ENCODE data around the gene TPPP2.
A peak's percentile ranks its signal among the peaks of the same experiment; 100 is the strongest.

Gene TPPP2

DNA sequence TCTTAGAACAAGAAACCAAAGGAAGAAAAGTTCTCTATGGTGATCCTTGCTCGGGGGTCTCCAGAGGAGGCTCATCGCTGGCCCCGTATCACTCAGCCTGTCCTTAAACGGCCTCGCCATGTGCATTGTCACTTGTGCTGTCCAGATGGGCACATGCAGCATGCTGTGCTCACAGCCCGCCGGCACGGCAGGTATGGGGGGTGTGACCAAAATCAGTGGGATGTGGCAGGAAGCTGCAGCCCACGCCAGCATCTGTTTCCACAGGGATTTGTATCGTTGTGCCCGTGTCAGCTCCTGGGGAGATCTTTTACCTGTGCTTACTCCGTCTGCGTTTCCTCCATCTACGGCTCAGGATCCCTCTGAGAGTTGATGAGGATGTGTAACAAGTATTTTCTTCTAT is 33.5 kb upstream of the TPPP2 start:
- H3K23ac ChIP-seq (ENCODE audit: low read length in 2 of 2) = no peak overlapping the region
- no peak overlapping the region for H3K9ac ChIP-seq (ENCODE audit: low read length)
- H3K4me2 ChIP-seq (ENCODE audit: low read length, poor library complexity, severe bottlenecking) = no peak overlapping the region
- no peak overlapping the region for H2AK5ac ChIP-seq (ENCODE audit: low read length, severe bottlenecking)
- H3K14ac ChIP-seq (ENCODE audit: low read length in 2 of 2) = no peak overlapping the region
- H3K27me3 ChIP-seq (ENCODE audit: control insufficient read depth in 1 of 2, insufficient read depth in 1 of 2, low read length in 2 of 2) = no peaks in the 10 kb centered on the region
- H3K4me3 ChIP-seq (ENCODE audit: insufficient read depth in 1 of 2, low read depth in 1 of 2, low read length in 2 of 2) = no peak overlapping the region
- peaks cover 9% of the 10 kb centered on the region for H3K79me1 ChIP-seq (replicated peaks; ENCODE audit: low read length, poor library complexity, severe bottlenecking)
- H4K91ac ChIP-seq (ENCODE audit: low read length) = no peak overlapping the region
- 97% methylated on average over 14 of the region's 14 CpGs for WGBS
- H2BK12ac ChIP-seq (ENCODE audit: low read length in 2 of 2) = no peak overlapping the region
- no peaks in the 10 kb centered on the region for H3K9me3 ChIP-seq (ENCODE audit: control insufficient read depth, low read length)
- no peak overlapping the region for H2BK15ac ChIP-seq (ENCODE audit: low read depth, poor library complexity, severe bottlenecking)
- H2AFZ ChIP-seq (ENCODE audit: low read depth, low read length) = no peak overlapping the region
- no peak overlapping the region for H2BK5ac ChIP-seq (ENCODE audit: low read depth, low read length, poor library complexity, severe bottlenecking)
- H3K18ac ChIP-seq (ENCODE audit: low read depth in 1 of 2, low read length in 2 of 2) = no peak overlapping the region
- H2BK120ac ChIP-seq (ENCODE audit: low read depth, low read length) = no peak overlapping the region
- peaks cover 8% of the 10 kb centered on the region for H3K4me1 ChIP-seq (ENCODE audit: control insufficient read depth, insufficient read depth, low read depth, low read length)
- H3K27ac ChIP-seq (ENCODE audit: low read length, poor library complexity, severe bottlenecking) = no peak overlapping the region
- DNase-seq = no peak
- peak overlapping the region; percentile 19 for H4K8ac ChIP-seq (ENCODE audit: low read length)
- peaks cover 26 to 62% of the 10 kb centered on the region in 2 experiments for H3K36me3 ChIP-seq (ENCODE audit: control insufficient read depth in 1 of 2, insufficient read depth in 2 of 2, low read depth in 1 of 2, low read length in 2 of 2)
- H3K4ac ChIP-seq (ENCODE audit: low read depth in 1 of 2, low read length in 2 of 2) = no peak overlapping the region

DNA sequence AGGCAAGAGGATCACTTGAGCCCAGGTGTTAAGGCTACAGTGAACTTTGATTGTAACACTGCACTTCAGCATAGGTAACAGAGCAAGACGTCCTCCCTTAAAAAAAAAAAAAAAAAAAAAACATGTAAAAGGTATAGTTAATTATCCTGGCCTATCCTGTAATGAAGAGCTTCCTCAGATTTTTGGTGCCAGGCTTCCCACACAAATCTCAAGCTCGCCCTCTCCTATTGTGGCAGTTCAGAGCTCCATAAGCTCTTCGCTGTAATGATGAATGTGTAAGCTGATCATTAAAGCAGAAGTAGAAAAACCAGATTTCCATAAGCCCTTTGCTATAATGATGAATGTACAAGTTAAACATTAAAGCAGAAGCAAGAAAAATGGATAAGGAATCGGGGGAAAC is 32.9 kb upstream of the TPPP2 start:
- Histone ChIP-seq H3K79me1 (replicated peaks; ENCODE audit: low read length, poor library complexity, severe bottlenecking) (peaks cover 7% of the 10 kb centered on the region), H3K4me1 (ENCODE audit: control insufficient read depth, insufficient read depth, low read depth, low read length) (peaks cover 8% of the 10 kb centered on the region), H3K14ac (ENCODE audit: low read length in 2 of 2) (no peak overlapping the region), H3K18ac (ENCODE audit: low read depth in 1 of 2, low read length in 2 of 2) (no peak overlapping the region), H3K4me3 (ENCODE audit: insufficient read depth in 1 of 2, low read depth in 1 of 2, low read length in 2 of 2) (no peak overlapping the region), H3K36me3 (ENCODE audit: control insufficient read depth in 1 of 2, insufficient read depth in 2 of 2, low read depth in 1 of 2, low read length in 2 of 2) (peaks cover 26 to 56% of the 10 kb centered on the region in 2 experiments), H2AK5ac (ENCODE audit: low read length, severe bottlenecking) (no peak overlapping the region), H2BK5ac (ENCODE audit: low read depth, low read length, poor library complexity, severe bottlenecking) (no peak overlapping the region), H4K91ac (ENCODE audit: low read length) (no peak overlapping the region), H2AFZ (ENCODE audit: low read depth, low read length) (no peak overlapping the region), H2BK12ac (ENCODE audit: low read length in 2 of 2) (no peak overlapping the region), H3K9me3 (ENCODE audit: control insufficient read depth, low read length) (no peaks in the 10 kb centered on the region), H2BK15ac (ENCODE audit: low read depth, poor library complexity, severe bottlenecking) (no peak overlapping the region), H3K9ac (ENCODE audit: low read length) (no peak overlapping the region), H3K27me3 (ENCODE audit: control insufficient read depth in 1 of 2, insufficient read depth in 1 of 2, low read length in 2 of 2) (no peaks in the 10 kb centered on the region), H3K23ac (ENCODE audit: low read length in 2 of 2) (no peak overlapping the region), H3K4ac (ENCODE audit: low read depth in 1 of 2, low read length in 2 of 2) (no peak overlapping the region), H4K8ac (ENCODE audit: low read length) (no peak overlapping the region), H3K4me2 (ENCODE audit: low read length, poor library complexity, severe bottlenecking) (no peak overlapping the region), H2BK120ac (ENCODE audit: low read depth, low read length) (no peak overlapping the region), H3K27ac (ENCODE audit: low read length, poor library complexity, severe bottlenecking) (no peak overlapping the region)
- no peak for DNase-seq
- 100% methylated on average over 2 of the region's 4 CpGs for WGBS

DNA sequence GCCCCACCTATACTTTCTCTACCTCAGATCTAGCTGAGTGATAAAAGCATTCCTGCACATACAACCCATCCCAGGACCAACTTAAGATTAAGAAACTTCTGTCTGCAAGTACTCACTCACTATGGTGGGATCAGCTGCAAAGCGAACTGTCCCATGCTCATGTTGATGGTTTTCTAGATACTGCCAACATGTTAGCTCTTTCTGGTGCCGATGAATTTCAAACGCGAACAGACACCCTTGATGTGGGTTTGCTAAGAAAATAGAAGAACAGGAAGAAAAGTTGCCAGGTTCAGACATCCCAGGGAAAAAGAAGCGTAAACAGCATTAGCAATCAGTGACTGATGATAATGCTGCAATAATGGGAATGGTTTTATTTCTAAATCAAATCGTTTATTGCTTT is 32.5 kb upstream of the TPPP2 start:
- Histone ChIP-seq H3K14ac (ENCODE audit: low read length in 2 of 2) (no peak overlapping the region), H2BK12ac (ENCODE audit: low read length in 2 of 2) (no peak overlapping the region), H3K36me3 (ENCODE audit: control insufficient read depth in 1 of 2, insufficient read depth in 2 of 2, low read depth in 1 of 2, low read length in 2 of 2) (peaks cover 24 to 51% of the 10 kb centered on the region in 2 experiments), H3K27me3 (ENCODE audit: control insufficient read depth in 1 of 2, insufficient read depth in 1 of 2, low read length in 2 of 2) (no peaks in the 10 kb centered on the region), H3K4ac (ENCODE audit: low read depth in 1 of 2, low read length in 2 of 2) (no peak overlapping the region), H3K4me2 (ENCODE audit: low read length, poor library complexity, severe bottlenecking) (no peak overlapping the region), H3K18ac (ENCODE audit: low read depth in 1 of 2, low read length in 2 of 2) (no peak overlapping the region), H2BK15ac (ENCODE audit: low read depth, poor library complexity, severe bottlenecking) (no peak overlapping the region), H3K23ac (ENCODE audit: low read length in 2 of 2) (no peak overlapping the region), H2AK5ac (ENCODE audit: low read length, severe bottlenecking) (no peak overlapping the region), H2BK120ac (ENCODE audit: low read depth, low read length) (no peak overlapping the region), H4K8ac (ENCODE audit: low read length) (no peak overlapping the region), H3K4me3 (ENCODE audit: insufficient read depth in 1 of 2, low read depth in 1 of 2, low read length in 2 of 2) (no peak overlapping the region), H4K91ac (ENCODE audit: low read length) (no peak overlapping the region), H3K9me3 (ENCODE audit: control insufficient read depth, low read length) (no peaks in the 10 kb centered on the region), H3K79me1 (replicated peaks; ENCODE audit: low read length, poor library complexity, severe bottlenecking) (peaks cover 4% of the 10 kb centered on the region), H3K9ac (ENCODE audit: low read length) (no peak overlapping the region), H3K27ac (ENCODE audit: low read length, poor library complexity, severe bottlenecking) (no peak overlapping the region), H2BK5ac (ENCODE audit: low read depth, low read length, poor library complexity, severe bottlenecking) (no peak overlapping the region), H3K4me1 (ENCODE audit: control insufficient read depth, insufficient read depth, low read depth, low read length) (peaks cover 8% of the 10 kb centered on the region), H2AFZ (ENCODE audit: low read depth, low read length) (no peak overlapping the region)
- no peak for DNase-seq
- 94% methylated on average over 4 of the region's 6 CpGs for WGBS

DNA sequence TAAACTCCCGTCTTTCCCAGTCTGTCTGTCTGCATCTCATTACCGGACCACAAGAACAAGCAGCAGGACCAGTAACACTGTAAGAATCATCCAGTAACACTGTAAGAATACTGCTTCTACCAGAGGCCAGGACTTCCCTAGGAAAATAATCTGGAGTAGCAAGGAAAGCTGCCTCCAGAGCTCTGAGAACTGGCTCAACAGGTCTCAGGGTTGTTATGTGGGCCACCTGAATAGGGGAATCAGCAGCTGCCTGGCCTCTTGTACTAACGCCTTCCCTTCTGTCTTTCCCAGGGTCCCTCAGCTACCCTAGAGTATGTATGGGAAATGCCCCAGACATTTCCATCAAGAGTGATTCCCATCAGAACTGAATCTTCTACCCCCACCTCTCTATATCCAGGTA is 31.9 kb upstream of the TPPP2 start:
- no peak overlapping the region for H3K23ac ChIP-seq (ENCODE audit: low read length in 2 of 2)
- H3K4me2 ChIP-seq (ENCODE audit: low read length, poor library complexity, severe bottlenecking) = no peak overlapping the region
- H3K18ac ChIP-seq (ENCODE audit: low read depth in 1 of 2, low read length in 2 of 2) = no peak overlapping the region
- H2AK5ac ChIP-seq (ENCODE audit: low read length, severe bottlenecking) = no peak overlapping the region
- no peak overlapping the region for H2BK12ac ChIP-seq (ENCODE audit: low read length in 2 of 2)
- no peak overlapping the region for H2BK15ac ChIP-seq (ENCODE audit: low read depth, poor library complexity, severe bottlenecking)
- H3K36me3 ChIP-seq (ENCODE audit: control insufficient read depth in 1 of 2, insufficient read depth in 2 of 2, low read depth in 1 of 2, low read length in 2 of 2) = peaks cover 22 to 45% of the 10 kb centered on the region in 2 experiments
- no peak overlapping the region for H3K14ac ChIP-seq (ENCODE audit: low read length in 2 of 2)
- no peak overlapping the region for H3K4ac ChIP-seq (ENCODE audit: low read depth in 1 of 2, low read length in 2 of 2)
- no peak overlapping the region for H3K4me3 ChIP-seq (ENCODE audit: insufficient read depth in 1 of 2, low read depth in 1 of 2, low read length in 2 of 2)
- H2BK120ac ChIP-seq (ENCODE audit: low read depth, low read length) = no peak overlapping the region
- H3K27me3 ChIP-seq (ENCODE audit: control insufficient read depth in 1 of 2, insufficient read depth in 1 of 2, low read length in 2 of 2) = no peaks in the 10 kb centered on the region
- no peaks in the 10 kb centered on the region for H3K9me3 ChIP-seq (ENCODE audit: control insufficient read depth, low read length)
- H4K8ac ChIP-seq (ENCODE audit: low read length) = no peak overlapping the region
- peaks cover 8% of the 10 kb centered on the region for H3K4me1 ChIP-seq (ENCODE audit: control insufficient read depth, insufficient read depth, low read depth, low read length)
- 86% methylated on average over 3 of the region's 3 CpGs for WGBS
- H4K91ac ChIP-seq (ENCODE audit: low read length) = no peak overlapping the region
- peaks cover under 1% of the 10 kb centered on the region for H3K79me1 ChIP-seq (replicated peaks; ENCODE audit: low read length, poor library complexity, severe bottlenecking)
- H3K27ac ChIP-seq (ENCODE audit: low read length, poor library complexity, severe bottlenecking) = no peak overlapping the region
- H3K9ac ChIP-seq (ENCODE audit: low read length) = no peak overlapping the region
- H2AFZ ChIP-seq (ENCODE audit: low read depth, low read length) = no peak overlapping the region
- DNase-seq = no peak
- H2BK5ac ChIP-seq (ENCODE audit: low read depth, low read length, poor library complexity, severe bottlenecking) = no peak overlapping the region

Measured in mesenchymal stem cell (in vitro differentiated cells and primary cell).